SK-N-MC (cell line): ENCODE data around the gene GANAB.

Experiments used
- EZH2 ChIP-seq: fragments of 200-600 bp; sonication (generic); IDR thresholded peaks from one replicate; pipeline ENCODE4 v1.6.1; 2017; ENCODE audit warnings: antibody characterized with exemption
- POLR2AphosphoS5 ChIP-seq: IDR thresholded peaks from 2 replicates; pipeline ENCODE4 v1.6.1; 2012; ENCODE audit warnings: mild to moderate bottlenecking, low read depth, low read length, borderline replicate concordance

DNA sequence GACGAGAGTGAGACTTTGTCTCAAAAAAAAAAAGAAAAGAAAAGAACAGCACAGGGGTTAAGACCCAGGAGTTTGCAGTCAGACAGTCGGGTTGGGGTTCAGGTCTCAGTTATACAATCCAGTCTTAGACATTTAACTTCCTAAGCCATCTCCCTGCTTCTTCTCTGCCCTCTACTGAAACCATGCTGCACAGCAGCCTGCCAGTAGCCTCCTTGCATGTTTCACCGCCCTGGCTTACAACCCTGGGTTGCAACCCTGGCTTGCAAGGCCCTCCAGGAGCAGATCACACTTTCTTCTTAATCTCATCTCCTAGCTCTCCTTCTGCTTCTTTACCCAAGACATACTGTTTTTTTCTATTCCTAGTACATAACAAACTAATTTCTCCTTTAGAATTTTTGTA, 18.7 kb downstream of the GANAB start:
- TF ChIP-seq POLR2AphosphoS5 (no peak), EZH2 (no peak)
